ENCODE results near the gene CDK19.

DNA sequence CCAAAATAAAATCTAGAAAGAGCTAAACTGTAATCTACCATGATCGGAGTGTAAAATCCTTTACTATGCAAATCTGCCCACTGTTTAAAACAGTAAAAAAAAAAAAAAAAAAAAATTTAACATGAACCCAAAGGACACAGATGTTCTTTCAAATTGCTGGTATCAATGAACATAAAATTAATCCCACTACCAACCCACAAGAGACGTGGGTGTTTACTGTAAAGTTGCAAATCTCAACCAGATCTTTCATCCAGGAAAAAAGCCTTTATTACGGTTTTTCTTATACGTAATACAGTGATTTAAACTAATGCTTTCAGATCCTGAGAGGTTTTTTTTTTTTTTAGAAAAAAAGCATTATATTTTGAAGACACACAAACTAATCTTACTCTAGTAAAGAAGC lies 2.5 kb downstream of the CDK19 start:
- TF ChIP-seq EZH2phosphoT487 (IDR thresholded peaks at IDR 0.05; ENCODE audit: insufficient read depth, low read depth) (no peak), EZH2 (IDR thresholded peaks at IDR 0.05; ENCODE audit: insufficient read depth, poor library complexity, severe bottlenecking) (no peak)

Data from GM23248 (cell line).